H1 (cell line): ENCODE results near the gene CASP5. TPM values are rescaled to one million over a fixed set of nuclear protein-coding genes. Genes with fewer than 3 reads are reported as not detected.

Experiments
- CTCF ChIA-PET: fragments of 300-600 bp; sonication (Branson Sonifier 250); formaldehyde crosslinking; loops from one replicate; lab custom pipeline; 2021; ENCODE audit not compliant: partially characterized antibody; lab: Charles Lee
- POLR2A ChIA-PET: fragments of 300-600 bp; sonication (Branson Sonifier 250); formaldehyde crosslinking; loops from one replicate; lab custom pipeline; 2021; ENCODE audit warnings: inconsistent platforms; ENCODE audit not compliant: partially characterized antibody; lab: Charles Lee
- DNase-seq, 2 experiments: peaks; one replicate each; pipeline versions ENCODE4 v3.0.0 to v3.0.0-alpha.2; 2010 to 2022; ENCODE audit warnings: low spot score in 2 of 2, low read depth in 1 of 2, mixed read lengths in 1 of 2
- FAIRE-seq: peaks from 2 replicates; lab custom pipeline; 2011; peaks lifted over from hg19 to GRCh38; lab: Jason Lieb, UNC
- H2AFZ ChIP-seq: 2 replicates; pipeline ENCODE4 v1.8.1; 2012; ENCODE audit warnings: low read length, inconsistent platforms
- H2AK5ac ChIP-seq: 2 replicates; pipeline ENCODE4 v1.6.1; 2013; ENCODE audit warnings: low read depth, low read length
- H2BK120ac ChIP-seq: replicated peaks from 2 replicates; pipeline ENCODE3; 2013; ENCODE audit warnings: low read depth, low read length, inconsistent platforms
- H2BK12ac ChIP-seq: 2 replicates; pipeline ENCODE4 v1.6.1; 2013; ENCODE audit warnings: low read depth, low read length
- H2BK15ac ChIP-seq: 2 replicates; pipeline ENCODE4 v1.6.1; 2013; ENCODE audit warnings: low read length
- H2BK20ac ChIP-seq: 2 replicates; pipeline ENCODE4 v1.6.1; 2013; ENCODE audit warnings: low read length
- H2BK5ac ChIP-seq: 2 replicates; pipeline ENCODE4 v1.6.1; 2013; ENCODE audit warnings: low read depth, low read length
- H3K14ac ChIP-seq: 2 replicates; pipeline ENCODE4 v1.6.1; 2013; ENCODE audit warnings: inconsistent platforms; ENCODE audit not compliant: insufficient read length
- H3K18ac ChIP-seq: 2 replicates; pipeline ENCODE4 v1.6.1; 2013; ENCODE audit warnings: low read length; ENCODE audit errors: extremely low read depth
- H3K23ac ChIP-seq: 2 replicates; pipeline ENCODE4 v1.6.1; 2013; ENCODE audit warnings: inconsistent platforms; ENCODE audit not compliant: insufficient read length
- H3K23me2 ChIP-seq: 2 replicates; pipeline ENCODE4 v1.6.1; 2013; ENCODE audit warnings: low read depth, low read length
- H3K27ac ChIP-seq: 2 replicates; pipeline ENCODE4 v1.6.1; 2011; ENCODE audit warnings: low read depth, low read length, inconsistent platforms
- H3K27me3 ChIP-seq, 4 experiments: replicated peaks in 1 of 4; 1 replicate in 1 of 4; 2 replicates in 3 of 4; pipeline versions ENCODE4 v1.6.1 to v1.8.1; 2011 to 2013; ENCODE audit warnings: low read length in 3 of 4, mild to moderate bottlenecking in 3 of 4, inconsistent platforms in 2 of 4, mixed read lengths in 2 of 4, moderate library complexity in 1 of 4; ENCODE audit not compliant: control insufficient read depth in 3 of 4, insufficient read depth in 3 of 4; ENCODE audit errors: extremely low read depth in 1 of 4
- H3K36me3 ChIP-seq, 4 experiments: 2 replicates each; pipeline versions ENCODE4 v1.6.1 to v1.8.1; 2011 to 2013; ENCODE audit warnings: mild to moderate bottlenecking in 4 of 4, low read length in 3 of 4, moderate library complexity in 2 of 4, control low read depth in 1 of 4, inconsistent platforms in 1 of 4; ENCODE audit not compliant: insufficient read depth in 4 of 4, control insufficient read depth in 2 of 4
- H3K4ac ChIP-seq: replicated peaks from 2 replicates; pipeline ENCODE3; 2013; ENCODE audit warnings: low read length, low read depth, mixed read lengths, inconsistent platforms; ENCODE audit not compliant: insufficient read length
- H3K4me1 ChIP-seq, 4 experiments: replicated peaks in 1 of 4; 1 replicate in 1 of 4; 2 replicates in 3 of 4; pipeline versions ENCODE4 v1.6.1 to v1.8.1; 2011 to 2013; ENCODE audit warnings: low read length in 3 of 4, inconsistent platforms in 2 of 4, mixed read lengths in 1 of 4; ENCODE audit not compliant: insufficient read depth in 4 of 4, control insufficient read depth in 3 of 4
- H3K4me2 ChIP-seq, 2 experiments: 2 replicates each; pipeline versions ENCODE4 v1.6.1 to v1.8.1; 2011 to 2013; ENCODE audit warnings: low read depth in 2 of 2, low read length in 2 of 2, control low read depth in 1 of 2, inconsistent platforms in 1 of 2, mild to moderate bottlenecking in 1 of 2; ENCODE audit not compliant: insufficient read depth in 1 of 2
- H3K4me3 ChIP-seq, 4 experiments: fragments of 200-600, 300-600 bp in 1 of 4; sonication (generic), shearing (Covaris generic), sonication (Bioruptor Twin) in 1 of 4; 2 replicates each; pipeline versions ENCODE4 v1.5.1 to v1.8.1; 2011 to 2016; ENCODE audit warnings: low read length in 4 of 4, low read depth in 3 of 4, control low read depth in 2 of 4, inconsistent platforms in 2 of 4, mild to moderate bottlenecking in 2 of 4, mixed read lengths in 1 of 4, moderate library complexity in 1 of 4; ENCODE audit not compliant: insufficient read depth in 2 of 4; ENCODE audit errors: extremely low read depth in 1 of 4
- H3K56ac ChIP-seq: replicated peaks from 2 replicates; pipeline ENCODE3; 2013; ENCODE audit warnings: low read depth, mild to moderate bottlenecking, mixed read lengths, low read length, inconsistent platforms; ENCODE audit not compliant: insufficient read length
- H3K79me1 ChIP-seq: 2 replicates; pipeline ENCODE4 v1.6.1; 2013; ENCODE audit warnings: low read depth, low read length, control low read depth
- H3K79me2 ChIP-seq, 2 experiments: 2 replicates each; pipeline versions ENCODE4 v1.6.1 to v1.8.1; 2012 to 2013; ENCODE audit warnings: low read length in 2 of 2, mild to moderate bottlenecking in 2 of 2, inconsistent platforms in 1 of 2; ENCODE audit not compliant: insufficient read depth in 2 of 2, control insufficient read depth in 1 of 2
- H3K9ac ChIP-seq, 4 experiments: replicated peaks in 1 of 4; 1 replicate in 1 of 4; 2 replicates in 3 of 4; pipeline versions ENCODE4 v1.6.1 to v1.8.1; 2011 to 2013; ENCODE audit warnings: low read depth in 3 of 4, low read length in 3 of 4, control low read depth in 2 of 4, mild to moderate bottlenecking in 2 of 4, moderate library complexity in 2 of 4, inconsistent platforms in 1 of 4; ENCODE audit errors: extremely low read depth in 1 of 4
- H3K9me3 ChIP-seq, 2 experiments: 2 replicates each; pipeline versions ENCODE4 v1.6.1 to v1.8.1; 2012 to 2013; ENCODE audit warnings: mild to moderate bottlenecking in 2 of 2, moderate library complexity in 2 of 2, control low read depth in 1 of 2, inconsistent platforms in 1 of 2, low read depth in 1 of 2, low read length in 1 of 2, mixed read lengths in 1 of 2; ENCODE audit not compliant: insufficient read depth in 2 of 2
- H4K20me1 ChIP-seq, 2 experiments: replicated peaks in 1 of 2; 2 replicates each; pipeline versions ENCODE3 to v1.8.1; 2011 to 2013; ENCODE audit warnings: inconsistent platforms in 2 of 2, low read length in 2 of 2, mild to moderate bottlenecking in 1 of 2; ENCODE audit not compliant: insufficient read depth in 2 of 2, control insufficient read depth in 1 of 2
- H4K5ac ChIP-seq: 2 replicates; pipeline ENCODE4 v1.6.1; 2013; ENCODE audit warnings: low read length, low read depth, mixed read lengths, inconsistent platforms; ENCODE audit not compliant: insufficient read length
- H4K8ac ChIP-seq: 2 replicates; pipeline ENCODE4 v1.8.0; 2013; ENCODE audit warnings: mild to moderate bottlenecking, moderate library complexity, low read length, inconsistent platforms; ENCODE audit not compliant: insufficient read depth; ENCODE audit errors: extremely low read depth
- H4K91ac ChIP-seq: replicated peaks from 2 replicates; pipeline ENCODE3; 2013; ENCODE audit warnings: low read length, mixed read lengths, inconsistent platforms; ENCODE audit not compliant: insufficient read length
- ATF2 ChIP-seq: IDR thresholded peaks from 2 replicates; pipeline ENCODE4 v1.6.1; 2012; ENCODE audit warnings: low read length, inconsistent platforms
- BCL11A ChIP-seq, 2 experiments: IDR thresholded peaks; one replicate each; pipeline ENCODE4 v1.6.1; 2011; ENCODE audit warnings: low read depth in 2 of 2, low read length in 2 of 2, mild to moderate bottlenecking in 2 of 2
- EP300 ChIP-seq, 2 experiments: IDR thresholded peaks; 1 replicate in 1 of 2; 2 replicates in 1 of 2; pipeline ENCODE4 v1.6.1; 2011 to 2012; ENCODE audit warnings: low read depth in 2 of 2, low read length in 2 of 2, mild to moderate bottlenecking in 2 of 2, borderline replicate concordance in 1 of 2, inconsistent platforms in 1 of 2, moderate library complexity in 1 of 2
- JUN ChIP-seq: IDR thresholded peaks from 2 replicates; pipeline ENCODE4 v1.6.1; 2011; ENCODE audit warnings: low read depth, mild to moderate bottlenecking, improper control_type of control experiment, low read length
- MAFK ChIP-seq: IDR thresholded peaks from 2 replicates; pipeline ENCODE4 v1.6.1; 2012; ENCODE audit warnings: low read depth, mild to moderate bottlenecking, improper control_type of control experiment, low read length
- POLR2A ChIP-seq, 2 experiments: IDR thresholded peaks; 1 replicate in 1 of 2; 2 replicates in 1 of 2; pipeline ENCODE4 v1.6.1; 2011; ENCODE audit warnings: low read depth in 2 of 2, low read length in 2 of 2, mild to moderate bottlenecking in 2 of 2; ENCODE audit errors: control extremely low read depth in 1 of 2
- TEAD4 ChIP-seq: IDR thresholded peaks from 2 replicates; pipeline ENCODE4 v1.6.1; 2012; ENCODE audit warnings: low read depth, low read length, inconsistent platforms, mixed read lengths
- WGBS, 2 experiments: shearing (Covaris generic) in 1 of 2; methylation state at CpG; one replicate each; pipeline versions ENCODE4 v1.1.6 to v1.1.7; 2013 to 2015; ENCODE audit warnings: low lambda C conversion rate in 2 of 2, mixed read lengths in 2 of 2, inconsistent platforms in 1 of 2, low coverage in 1 of 2, missing lambda C conversion rate in 1 of 2; ENCODE audit not compliant: insufficient replicate concordance in 2 of 2, insufficient coverage in 1 of 2, insufficient read length in 1 of 2; ENCODE audit errors: extremely low coverage in 1 of 2, missing lambda C conversion rate in 1 of 2; 5-methylcytosine and 5-hydroxymethylcytosine counted together
- polyA plus RNA-seq, 7 experiments: library from polyadenylated mRNA; depleted of rRNA in 3 of 7; stranded (reverse) in 5 of 7; unstranded in 2 of 7; fragments of >200 nt in 5 of 7; fragments of 200-250 nt in 2 of 7; gene quantifications; 1 replicate in 5 of 7; 2 replicates in 1 of 7; 4 replicates in 1 of 7; pipeline versions ENCODE4 v1.2.1 to v1.2.3, GENCODE V29; 2011 to 2013; ENCODE audit warnings: missing spikeins in 2 of 7, mixed read lengths in 2 of 7
- total RNA-seq: library from RNA; stranded (reverse); fragmentation: NEBNext Ultra II Directional; extraction: Animal tissue kit (Norgen Biotek cat#: 25700); gene quantifications from 2 replicates; pipeline ENCODE4 v1.2.1, GENCODE V29; 2021

CASP5 gene
- total and polyA plus RNA-seq, 2 of the 8 experiments (the other 6 are each of a cell fraction or from before 2014, with no cell fraction given) = not detected

GRCh38 chr11:105033781-105034180, 10.8 kb upstream of the CASP5 start:
- H2BK5ac ChIP-seq = no peak overlapping the region
- no peaks in the 10 kb centered on the region for H3K27me3 ChIP-seq
- CTCF ChIA-PET = interaction anchor here (0.7 kb wide), 1 partner anchor 691 kb away, joined by 3 read pairs; no protein-coding TSS in a partner anchor

More at GRCh38 chr11:105033781-105034180, 10.8 kb upstream of the CASP5 start:
- H4K91ac ChIP-seq = no peak overlapping the region
- no peaks in the 10 kb centered on the region for H3K4me1 ChIP-seq
- no peak for TF ChIP-seq BCL11A (IDR thresholded peaks at IDR 0.05; ENCODE audit: low read depth in 2 of 2, low read length in 2 of 2)
- TF ChIP-seq EP300 (IDR thresholded peaks at IDR 0.05; ENCODE audit: borderline replicate concordance in 1 of 2, low read depth in 2 of 2, low read length in 2 of 2) = no peak
- TF ChIP-seq MAFK = no peak
- no peak for TF ChIP-seq POLR2A (IDR thresholded peaks at IDR 0.05; ENCODE audit: control extremely low read depth in 1 of 2, low read depth in 2 of 2, low read length in 2 of 2)
- TF ChIP-seq ATF2 = no peak
- TF ChIP-seq TEAD4 = no peak
- no peak for TF ChIP-seq JUN
- H3K36me3 ChIP-seq = no peaks in the 10 kb centered on the region
- no peaks in the 10 kb centered on the region for H3K79me2 ChIP-seq
- no peak overlapping the region for H2AK5ac ChIP-seq
- no peak overlapping the region for H2BK20ac ChIP-seq
- no peak overlapping the region for H3K23ac ChIP-seq
- no peak overlapping the region for H3K14ac ChIP-seq
- no peak overlapping the region for H3K4ac ChIP-seq
- no peak overlapping the region for H4K5ac ChIP-seq
- H3K27ac ChIP-seq = no peak overlapping the region
- 100% methylated on average over 1 of the region's 1 CpG; no CpG with 5 or more reads in 1 of the 2 experiments for WGBS, 2 experiments
- no peak overlapping the region for H3K4me3 ChIP-seq
- no peaks in the 10 kb centered on the region for H4K20me1 ChIP-seq
- no peaks in the 10 kb centered on the region for H3K23me2 ChIP-seq
- H2BK12ac ChIP-seq = no peak overlapping the region
- POLR2A ChIA-PET = no interaction called here
- DNase-seq (no peak), FAIRE-seq (no peak)
- no peaks in the 10 kb centered on the region for H3K9me3 ChIP-seq
- H3K79me1 ChIP-seq = no peaks in the 10 kb centered on the region
- H3K4me2 ChIP-seq = no peak overlapping the region
- H3K9ac ChIP-seq = no peak overlapping the region
- H4K8ac ChIP-seq = no peak overlapping the region
- no peak overlapping the region for H2BK120ac ChIP-seq
- H2AFZ ChIP-seq = no peak overlapping the region
- H3K56ac ChIP-seq = no peak overlapping the region
- no peak overlapping the region for H2BK15ac ChIP-seq
- H3K18ac ChIP-seq = no peak overlapping the region
